OCI-LY1 (cell line): Measurements from ENCODE around the gene ULK4.

Experiments used
- H2AFZ ChIP-seq: fragments of 200-600 bp; sonication (generic), shearing (Covaris generic); 2 replicates; pipeline ENCODE4 v1.6.0; 2014; ENCODE audit warnings: antibody characterized with exemption, mild to moderate bottlenecking, low read length
- H3F3A ChIP-seq: fragments of 200-600 bp; sonication (generic), shearing (Covaris generic); 2 replicates; pipeline ENCODE4 v1.6.0; 2014; ENCODE audit warnings: mild to moderate bottlenecking, antibody characterized with exemption, low read length, moderate library complexity; ENCODE audit not compliant: insufficient read depth
- H3K27ac ChIP-seq: fragments of 200-600 bp; sonication (generic); 2 replicates; pipeline ENCODE4 v1.5.1; 2014; ENCODE audit warnings: low read length, mixed run types, mild to moderate bottlenecking, low read depth; ENCODE audit not compliant: poor library complexity, severe bottlenecking
- H3K27me3 ChIP-seq: fragments of 200-600 bp; sonication (generic); 2 replicates; pipeline ENCODE4 v1.6.0; 2014; ENCODE audit warnings: antibody characterized with exemption, mild to moderate bottlenecking, low read length, moderate library complexity; ENCODE audit not compliant: insufficient read depth
- H3K36me3 ChIP-seq: fragments of 200-600 bp; sonication (generic); 2 replicates; pipeline ENCODE4 v1.6.1; 2014; ENCODE audit warnings: mild to moderate bottlenecking, antibody characterized with exemption, low read length, moderate library complexity, mixed read lengths; ENCODE audit not compliant: insufficient read depth
- H3K4me1 ChIP-seq: fragments of 200-600 bp; sonication (generic); 2 replicates; pipeline ENCODE4 v1.5.1; 2014; ENCODE audit warnings: mild to moderate bottlenecking, low read length, moderate library complexity; ENCODE audit not compliant: insufficient read depth, severe bottlenecking
- H3K4me2 ChIP-seq: fragments of 200-600 bp; sonication (generic), shearing (Covaris generic); 2 replicates; pipeline ENCODE4 v1.6.1; 2014; ENCODE audit warnings: low read length
- H3K4me3 ChIP-seq: fragments of 200-600 bp; sonication (generic); 2 replicates; pipeline ENCODE4 v1.5.1; 2014; ENCODE audit warnings: low read length, low read depth, mild to moderate bottlenecking, mixed read lengths; ENCODE audit not compliant: poor library complexity, severe bottlenecking
- H3K79me2 ChIP-seq: fragments of 200-600 bp; shearing (Covaris generic); 2 replicates; pipeline ENCODE4 v1.6.1; 2016; ENCODE audit warnings: mixed run types, low read length, mixed read lengths; ENCODE audit not compliant: insufficient read depth
- H3K9ac ChIP-seq: fragments of 200-600 bp; sonication (generic), shearing (Covaris generic); 2 replicates; pipeline ENCODE4 v1.6.1; 2014; ENCODE audit warnings: mild to moderate bottlenecking, low read length, mixed read lengths
- H3K9me2 ChIP-seq: fragments of 200-600 bp; sonication (generic), shearing (Covaris generic); 2 replicates; pipeline ENCODE4 v1.6.1; 2014; ENCODE audit warnings: low read depth, mild to moderate bottlenecking, low read length, mixed read lengths
- H3K9me3 ChIP-seq: fragments of 200-600 bp; shearing (Covaris generic); 2 replicates; pipeline ENCODE4 v1.6.1; 2014; ENCODE audit warnings: low read length, mixed read lengths
- H4K20me1 ChIP-seq: fragments of 200-600 bp; sonication (generic), shearing (Covaris generic); 2 replicates; pipeline ENCODE4 v1.6.0; 2016; ENCODE audit warnings: mild to moderate bottlenecking, low read length; ENCODE audit not compliant: insufficient read depth
- EZH2 ChIP-seq: fragments of 200-600 bp; sonication (generic), shearing (Covaris generic); IDR thresholded peaks from 2 replicates; pipeline ENCODE4 v1.8.0; 2017; ENCODE audit warnings: borderline replicate concordance, mixed run types, mild to moderate bottlenecking, antibody characterized with exemption, low read length, moderate library complexity, mixed read lengths
- TF ChIP-seq, protein P1 (sequence below): fragments of 200-600 bp; sonication (generic), shearing (Covaris generic); IDR thresholded peaks from 2 replicates; pipeline ENCODE4 v1.5.1; 2017; ENCODE audit warnings: mild to moderate bottlenecking, antibody characterized with exemption, low read length, moderate library complexity, mixed read lengths

ULK4 gene

GRCh38 chr3:41339758-41340157 lies 622.1 kb downstream of the ULK4 start:
- Histone ChIP-seq H3K4me1 (no peaks in the 10 kb centered on the region), H4K20me1 (no peaks in the 10 kb centered on the region), H3K4me3 (no peak overlapping the region), H3K27ac (no peak overlapping the region), H3K9ac (no peak overlapping the region), H2AFZ (no peak overlapping the region), H3K79me2 (no peaks in the 10 kb centered on the region), H3F3A (no peaks in the 10 kb centered on the region), H3K4me2 (no peak overlapping the region), H3K9me3 (no peaks in the 10 kb centered on the region), H3K9me2 (no peaks in the 10 kb centered on the region), H3K27me3 (no peaks in the 10 kb centered on the region), H3K36me3 (no peaks in the 10 kb centered on the region)
- no peak for TF ChIP-seq EZH2
- TF ChIP-seq, protein P1, sequence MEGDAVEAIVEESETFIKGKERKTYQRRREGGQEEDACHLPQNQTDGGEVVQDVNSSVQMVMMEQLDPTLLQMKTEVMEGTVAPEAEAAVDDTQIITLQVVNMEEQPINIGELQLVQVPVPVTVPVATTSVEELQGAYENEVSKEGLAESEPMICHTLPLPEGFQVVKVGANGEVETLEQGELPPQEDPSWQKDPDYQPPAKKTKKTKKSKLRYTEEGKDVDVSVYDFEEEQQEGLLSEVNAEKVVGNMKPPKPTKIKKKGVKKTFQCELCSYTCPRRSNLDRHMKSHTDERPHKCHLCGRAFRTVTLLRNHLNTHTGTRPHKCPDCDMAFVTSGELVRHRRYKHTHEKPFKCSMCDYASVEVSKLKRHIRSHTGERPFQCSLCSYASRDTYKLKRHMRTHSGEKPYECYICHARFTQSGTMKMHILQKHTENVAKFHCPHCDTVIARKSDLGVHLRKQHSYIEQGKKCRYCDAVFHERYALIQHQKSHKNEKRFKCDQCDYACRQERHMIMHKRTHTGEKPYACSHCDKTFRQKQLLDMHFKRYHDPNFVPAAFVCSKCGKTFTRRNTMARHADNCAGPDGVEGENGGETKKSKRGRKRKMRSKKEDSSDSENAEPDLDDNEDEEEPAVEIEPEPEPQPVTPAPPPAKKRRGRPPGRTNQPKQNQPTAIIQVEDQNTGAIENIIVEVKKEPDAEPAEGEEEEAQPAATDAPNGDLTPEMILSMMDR, result no peak

DNA sequence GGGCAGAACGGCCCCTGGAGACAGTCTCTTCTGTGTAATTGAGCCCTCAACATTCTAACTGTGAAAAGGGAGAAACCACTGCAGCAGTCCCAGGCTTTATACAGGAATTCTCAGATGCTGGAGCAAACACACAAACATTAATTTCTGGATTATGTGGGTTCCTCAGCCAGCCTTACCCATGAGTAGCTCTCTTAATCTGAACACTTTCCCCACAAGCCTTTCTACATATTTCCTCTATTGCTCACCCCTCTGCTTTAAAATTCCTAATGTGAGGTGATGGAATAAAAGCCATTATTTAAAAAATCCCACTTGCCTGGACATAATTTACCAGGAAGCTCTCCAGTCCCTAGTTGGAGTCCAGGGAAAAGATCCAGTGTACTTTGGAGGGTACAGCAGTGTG lies 623.6 kb downstream of the ULK4 start:
- TF ChIP-seq, protein P1, result no peak
- no peak for TF ChIP-seq EZH2
- Histone ChIP-seq H3F3A (no peaks in the 10 kb centered on the region), H3K4me1 (no peaks in the 10 kb centered on the region), H3K27me3 (no peaks in the 10 kb centered on the region), H3K79me2 (no peaks in the 10 kb centered on the region), H3K9ac (no peak overlapping the region), H3K4me2 (no peak overlapping the region), H3K4me3 (no peak overlapping the region), H4K20me1 (no peaks in the 10 kb centered on the region), H3K9me2 (no peaks in the 10 kb centered on the region), H3K36me3 (no peaks in the 10 kb centered on the region), H2AFZ (no peak overlapping the region), H3K27ac (no peak overlapping the region), H3K9me3 (no peaks in the 10 kb centered on the region)

DNA sequence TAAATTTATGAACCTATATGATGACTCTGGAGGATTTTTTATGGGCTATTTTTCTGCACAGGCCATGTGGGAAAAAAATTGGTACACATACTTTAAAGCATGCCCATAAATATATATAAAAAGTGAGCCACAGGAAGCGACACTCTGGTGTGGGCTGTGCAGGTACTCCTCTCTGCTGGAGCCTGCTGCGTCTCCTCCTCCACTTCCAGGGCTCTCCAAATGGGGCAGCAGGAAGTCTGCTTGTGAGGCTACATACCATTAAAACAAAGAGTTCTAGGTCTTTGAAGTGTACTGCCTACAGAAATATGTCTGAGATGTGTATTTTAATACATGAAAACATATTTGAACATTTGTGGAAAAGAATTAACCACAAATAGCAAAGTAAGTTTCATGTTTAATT lies 627.5 kb downstream of the ULK4 start:
- Histone ChIP-seq H3F3A (no peaks in the 10 kb centered on the region), H3K4me1 (no peaks in the 10 kb centered on the region), H3K4me2 (no peak overlapping the region), H3K9me2 (no peaks in the 10 kb centered on the region), H3K36me3 (no peaks in the 10 kb centered on the region), H3K9me3 (no peaks in the 10 kb centered on the region), H2AFZ (no peak overlapping the region), H3K9ac (no peak overlapping the region), H3K27ac (no peak overlapping the region), H3K79me2 (no peaks in the 10 kb centered on the region), H3K27me3 (no peaks in the 10 kb centered on the region), H3K4me3 (no peak overlapping the region), H4K20me1 (no peaks in the 10 kb centered on the region)
- TF ChIP-seq, protein P1, result no peak
- no peak for TF ChIP-seq EZH2
